Omental fat pad (tissue), 4 donors: ENCODE results near the gene MYL3. TPM values are rescaled to one million over a fixed set of nuclear protein-coding genes. Genes with fewer than 3 reads are reported as not detected.
A peak's percentile ranks its signal among the peaks of the same experiment; 100 is the strongest.

Experiments used
- ATAC-seq: fragments of 150-250 bp; one replicate; pipeline ENCODE4 v1.9.1; 2016; ENCODE audit warnings: mild to moderate bottlenecking, moderate library complexity; ENCODE audit not compliant: low FRiP score
- DNase-seq: peaks from one replicate; pipeline ENCODE4 v3.0.0-alpha.2; 2019; ENCODE audit warnings: low spot score
- total RNA-seq, 4 donors: library from RNA; depleted of rRNA; stranded (reverse); fragments of >200 nt; gene quantifications; one replicate each; pipeline ENCODE4 v1.1.0, GENCODE V29; 2016
- TF ChIP-seq, protein P1 (sequence below), 3 donors: fragments of 450-650 bp; IDR thresholded peaks; one replicate each; pipeline ENCODE4 v1.5.1; 2016 to 2017; ENCODE audit warnings: antibody characterized with exemption in 3 of 3, mild to moderate bottlenecking in 3 of 3, moderate library complexity in 2 of 3

Gene MYL3
- total RNA-seq, 4 donors from 2014 or later: 3.9 to 11.7 (median 5.0) TPM

DNA sequence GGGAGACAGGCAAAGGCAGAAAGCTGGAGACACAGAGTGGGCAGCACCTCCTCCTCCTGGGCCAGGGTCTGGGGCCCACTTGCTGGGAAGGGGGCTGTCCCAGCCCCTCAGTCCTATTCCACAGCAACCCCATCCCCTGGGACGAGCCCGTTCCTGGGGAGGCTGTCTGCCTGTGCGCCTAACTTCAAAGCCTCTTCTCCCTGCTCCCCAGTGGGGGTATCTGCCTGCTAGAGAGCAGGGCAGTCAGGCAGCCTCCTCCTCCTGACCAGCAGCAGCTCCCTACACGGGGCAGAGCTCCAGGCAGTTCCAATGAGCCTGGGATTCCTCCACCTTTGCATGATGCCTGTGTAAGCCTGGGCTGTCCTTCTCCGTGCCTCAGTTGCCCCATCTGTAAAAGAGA is 21.2 kb upstream of the MYL3 start:
- no peak for ATAC-seq
- DNase-seq: no peak
- TF ChIP-seq, protein P1, sequence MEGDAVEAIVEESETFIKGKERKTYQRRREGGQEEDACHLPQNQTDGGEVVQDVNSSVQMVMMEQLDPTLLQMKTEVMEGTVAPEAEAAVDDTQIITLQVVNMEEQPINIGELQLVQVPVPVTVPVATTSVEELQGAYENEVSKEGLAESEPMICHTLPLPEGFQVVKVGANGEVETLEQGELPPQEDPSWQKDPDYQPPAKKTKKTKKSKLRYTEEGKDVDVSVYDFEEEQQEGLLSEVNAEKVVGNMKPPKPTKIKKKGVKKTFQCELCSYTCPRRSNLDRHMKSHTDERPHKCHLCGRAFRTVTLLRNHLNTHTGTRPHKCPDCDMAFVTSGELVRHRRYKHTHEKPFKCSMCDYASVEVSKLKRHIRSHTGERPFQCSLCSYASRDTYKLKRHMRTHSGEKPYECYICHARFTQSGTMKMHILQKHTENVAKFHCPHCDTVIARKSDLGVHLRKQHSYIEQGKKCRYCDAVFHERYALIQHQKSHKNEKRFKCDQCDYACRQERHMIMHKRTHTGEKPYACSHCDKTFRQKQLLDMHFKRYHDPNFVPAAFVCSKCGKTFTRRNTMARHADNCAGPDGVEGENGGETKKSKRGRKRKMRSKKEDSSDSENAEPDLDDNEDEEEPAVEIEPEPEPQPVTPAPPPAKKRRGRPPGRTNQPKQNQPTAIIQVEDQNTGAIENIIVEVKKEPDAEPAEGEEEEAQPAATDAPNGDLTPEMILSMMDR (IDR thresholded peaks at IDR 0.05): no peak

DNA sequence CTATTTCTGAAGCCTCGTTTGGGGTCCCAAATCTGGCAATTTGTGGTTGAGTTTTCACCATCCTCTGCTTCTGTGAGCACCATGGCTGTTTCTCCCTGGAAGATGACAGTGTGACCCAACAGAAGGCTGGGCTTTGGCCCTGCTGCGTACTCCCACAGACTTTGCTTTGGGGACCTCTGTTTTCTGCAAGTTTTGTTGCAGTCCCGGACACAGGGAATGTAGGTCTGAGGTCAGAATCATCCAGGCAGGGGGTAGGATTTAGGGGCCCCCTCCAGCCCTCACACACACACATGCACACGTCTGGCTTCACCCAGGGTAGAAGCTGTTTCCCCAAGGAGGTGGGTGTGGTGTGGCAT is 20.6 kb upstream of the MYL3 start:
- ATAC-seq (no peak), DNase-seq (no peak)
- TF ChIP-seq, protein P1 (IDR thresholded peaks at IDR 0.05): no peak

DNA sequence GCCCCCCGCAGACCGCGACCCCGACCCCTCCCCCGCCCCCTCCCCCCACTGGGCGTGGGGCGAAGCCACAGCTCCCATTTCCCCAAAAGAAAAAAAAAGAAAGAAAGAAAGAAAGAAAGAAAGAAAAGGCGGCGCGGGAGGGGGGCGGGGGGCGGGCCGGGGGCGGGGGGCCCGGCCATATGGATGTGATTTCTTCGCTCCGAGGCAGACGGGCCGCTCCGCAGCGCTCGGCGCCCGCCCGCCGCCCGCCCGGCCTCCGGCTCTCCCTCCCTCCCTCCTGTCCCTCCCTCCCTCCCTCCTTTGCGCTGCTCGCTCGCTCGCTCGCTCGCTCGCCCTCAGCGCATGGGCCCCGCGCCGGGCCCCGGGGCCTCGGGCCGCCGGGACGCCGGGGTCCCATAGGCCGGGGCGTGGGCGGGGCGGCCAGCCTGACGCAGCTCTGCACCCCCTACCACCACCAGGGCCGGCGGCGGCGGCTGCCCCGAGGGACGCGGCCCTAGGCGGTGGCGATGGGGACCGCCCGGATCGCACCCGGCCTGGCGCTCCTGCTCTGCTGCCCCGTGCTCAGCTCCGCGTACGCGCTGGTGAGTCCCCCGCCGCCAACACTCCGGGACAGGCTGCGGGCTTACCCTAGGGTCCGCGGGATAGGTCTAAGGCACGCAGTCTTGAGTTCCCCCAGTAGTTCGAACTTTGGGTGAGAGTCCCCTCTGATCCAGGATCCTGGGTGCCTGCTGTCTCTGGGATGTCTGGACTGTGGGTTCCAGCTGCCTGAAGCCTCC is 20.0 kb upstream of the MYL3 start:
- ATAC-seq (no peak), DNase-seq (no peak)
- TF ChIP-seq, protein P1 (IDR thresholded peaks at IDR 0.05): no peak

DNA sequence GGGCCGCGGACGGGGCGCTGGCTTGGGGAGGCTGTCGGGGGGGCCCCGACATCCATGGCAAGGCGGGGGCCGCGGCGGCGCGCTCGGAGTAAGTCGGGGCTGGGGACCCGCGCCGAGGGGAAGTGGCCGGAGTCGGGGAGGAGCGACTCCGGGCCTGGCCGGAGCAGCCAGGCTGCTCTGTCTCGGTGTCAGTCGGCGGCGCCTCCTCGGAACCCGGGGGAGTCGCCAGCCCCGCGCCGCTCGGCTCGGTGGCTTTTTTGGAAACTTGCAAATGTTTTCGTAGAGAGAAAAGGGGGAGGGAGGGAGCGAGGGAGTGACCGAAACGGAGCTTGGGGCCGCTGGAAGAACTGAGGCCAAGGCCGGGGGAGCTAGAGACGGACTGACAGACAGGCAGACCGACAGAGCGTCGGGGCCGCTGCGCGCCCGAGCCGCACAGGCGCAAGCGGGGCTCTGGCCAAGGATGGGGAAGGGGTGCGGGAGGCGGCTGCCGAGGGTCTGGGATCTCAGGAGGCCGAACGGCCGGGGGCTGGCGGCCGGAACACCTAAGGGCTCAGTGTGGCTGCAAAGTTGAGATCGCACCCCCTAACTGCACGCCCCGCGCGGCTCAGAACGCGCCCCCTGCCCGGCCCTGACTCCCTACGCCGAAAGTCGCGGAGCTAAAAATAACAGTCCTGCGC is 19.3 kb upstream of the MYL3 start:
- TF ChIP-seq, protein P1 (IDR thresholded peaks at IDR 0.05): no peak
- ATAC-seq (peak; percentile 35), DNase-seq (no peak)

DNA sequence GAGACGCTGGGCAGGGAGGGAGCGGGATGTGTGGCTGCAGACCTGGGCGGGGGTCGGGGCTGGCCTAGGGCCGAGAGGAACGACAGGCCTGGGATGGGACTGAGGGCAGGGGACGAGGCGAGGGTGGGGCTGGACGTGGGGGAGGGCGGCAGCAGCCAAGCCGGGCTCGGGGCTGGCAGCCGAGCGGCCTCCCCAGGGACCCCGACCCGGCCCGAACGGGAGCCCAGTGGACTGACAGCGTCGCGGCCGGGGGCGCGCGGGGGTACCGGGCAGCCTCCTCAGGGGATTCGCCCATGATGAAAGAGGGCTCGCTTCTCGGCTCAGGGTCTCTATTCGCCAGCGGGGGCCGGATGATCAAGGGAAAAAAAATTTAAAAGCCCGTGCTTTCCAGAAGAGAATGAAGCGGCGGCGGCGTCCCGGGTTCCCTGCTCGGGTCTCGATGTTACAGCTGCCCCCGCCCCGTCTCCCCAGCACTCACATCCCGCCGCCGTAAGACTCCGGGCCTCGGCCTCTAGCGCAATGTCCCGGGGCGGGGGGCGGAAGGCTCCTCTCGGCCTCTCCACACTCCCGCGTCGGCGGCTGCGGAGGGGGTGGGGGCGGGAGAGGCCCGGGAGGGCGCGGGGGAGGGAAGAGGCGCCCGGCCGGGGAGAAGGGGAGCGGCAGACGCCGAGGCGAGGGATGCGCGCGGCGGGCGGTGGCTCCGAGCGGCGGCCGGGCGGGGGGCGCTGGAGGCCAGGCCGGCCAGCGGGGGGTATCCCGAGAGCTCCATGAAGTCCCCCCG is 18.5 kb upstream of the MYL3 start:
- ATAC-seq: peak; percentile 24
- peak; percentile 32 for DNase-seq
- TF ChIP-seq, protein P1 (IDR thresholded peaks at IDR 0.05): no peak

DNA sequence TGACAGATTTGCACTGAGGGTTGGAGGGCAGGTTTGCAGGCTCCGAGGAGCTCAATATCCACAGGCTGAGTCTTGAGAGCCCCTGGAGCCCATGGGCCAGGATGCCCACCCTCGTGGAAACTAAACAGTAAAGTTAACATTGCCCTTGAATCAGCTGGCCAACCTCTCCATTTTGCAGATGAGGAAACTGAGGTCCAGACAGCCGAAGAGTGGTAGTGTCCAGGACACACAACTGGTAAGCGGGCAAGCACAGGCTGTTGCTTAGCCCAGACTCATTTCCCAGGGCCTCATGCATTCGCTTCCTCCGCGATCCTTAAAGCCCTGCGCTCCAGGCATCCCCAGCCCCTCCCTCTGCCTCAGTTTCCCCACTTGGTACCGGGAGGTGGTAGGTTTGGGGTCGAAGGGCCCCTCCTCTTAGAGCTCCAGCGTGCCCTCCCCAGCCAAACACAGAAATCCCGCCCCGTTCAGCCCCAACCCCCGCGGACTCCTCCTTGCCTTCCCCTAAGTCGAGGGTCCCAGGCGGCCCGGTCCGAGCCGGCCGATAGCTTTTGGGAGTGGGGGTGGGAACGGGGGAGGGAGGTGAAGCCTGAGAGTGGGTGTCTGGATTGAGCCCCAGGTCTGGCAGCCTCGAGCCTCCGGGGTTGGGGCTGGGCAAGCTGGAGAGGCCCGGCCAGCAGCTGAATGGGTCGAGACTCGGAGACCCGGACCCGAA is 17.8 kb upstream of the MYL3 start:
- ATAC-seq (no peak), DNase-seq (no peak)
- TF ChIP-seq, protein P1 (IDR thresholded peaks at IDR 0.05): no peak
